ENCODE results near the gene DDAH1. TPM values are rescaled to one million over a fixed set of nuclear protein-coding genes. Genes with fewer than 3 reads are reported as not detected.

Gene DDAH1
- 34.7 and 53.8 TPM in 2 replicates for total RNA-seq

GRCh38 chr1:85465099-85465785 lies at the start of gene DDAH1:
Gene DDAH1 (minus strand): TSS chr1:85465159. CDS start chr1:85465045, 114 bp downstream.

GRCh38 chr1:85276215-85276977 lies 188.6 kb downstream of the DDAH1 start, which contains the start of gene BCL10:
Gene BCL10 (minus strand): TSS chr1:85276632. CDS start chr1:85276352, 280 bp downstream.

Other genes starting within 250 kb of the DDAH1 start
- gene C1orf52, start 205.5 kb downstream of the DDAH1 start, total RNA-seq, result 11.2 and 15.2 TPM in 2 replicates
- 28.7 and 53.1 TPM in 2 replicates for gene BCL10, start 188.5 kb downstream of the DDAH1 start, total RNA-seq
- 65.0 and 199 TPM in 2 replicates for gene CCN1, start 115.6 kb upstream of the DDAH1 start, total RNA-seq
- gene ZNHIT6, start 243.3 kb upstream of the DDAH1 start, total RNA-seq, result 12.2 and 13.6 TPM in 2 replicates

All from endothelial cell of coronary artery (primary cell).